ENCODE results near the gene HOXA2. TPM values are rescaled to one million over a fixed set of nuclear protein-coding genes. Genes with fewer than 3 reads are reported as not detected.

Gene HOXA2
- total and polyA plus RNA-seq, 12 donors, result 0.41 to 5.7 (median 1.2) TPM; not detected in 1

DNA sequence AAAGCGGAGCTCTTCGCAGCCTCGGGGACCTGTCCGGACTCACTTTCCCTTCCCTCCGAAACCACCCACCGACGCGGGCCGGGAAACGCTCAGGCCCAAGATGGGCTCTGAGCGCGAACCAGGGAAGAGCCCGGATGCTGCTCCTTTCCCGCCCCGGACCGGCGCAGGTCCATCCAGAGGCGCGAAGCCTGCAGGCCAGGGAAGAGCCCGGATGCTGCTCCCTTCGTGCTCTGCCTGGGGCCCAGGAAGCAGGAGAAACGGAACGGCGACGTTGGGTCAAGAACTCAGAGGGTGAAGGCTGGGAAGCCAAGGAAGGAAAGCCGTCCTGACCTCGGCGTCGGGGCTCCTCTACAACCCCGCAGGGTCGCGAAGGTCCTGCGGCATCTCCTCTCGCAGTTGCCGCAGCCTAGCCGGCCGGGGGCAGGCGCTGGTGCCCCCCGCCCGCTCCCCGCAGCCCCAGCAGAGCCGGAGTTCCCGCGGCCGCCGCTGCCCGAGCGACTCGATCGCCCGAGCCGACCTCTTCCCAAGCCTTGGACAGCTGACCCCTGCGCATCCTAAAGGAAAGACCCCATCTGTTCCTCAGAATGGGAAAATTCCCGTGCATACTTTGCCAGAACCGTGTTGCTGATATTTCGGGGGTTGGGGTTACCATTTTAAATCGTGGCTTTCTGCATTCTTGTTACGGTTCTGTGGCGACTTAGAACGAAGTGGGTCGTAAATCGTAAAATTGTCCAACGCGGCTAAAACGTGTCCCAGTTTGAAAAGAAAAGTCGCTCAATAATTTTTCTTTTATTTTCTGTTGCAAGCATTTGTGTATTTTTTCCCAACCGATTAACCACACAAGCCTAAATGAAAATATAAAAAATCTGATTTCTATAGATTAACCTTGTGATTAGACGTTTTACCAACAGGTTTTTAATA, 14.2 kb downstream of the HOXA2 start:
- H3K36me3 ChIP-seq (replicated peaks in 1 of 2), result no peaks in the 10 kb centered on the region
- H3K9me3 ChIP-seq (replicated peaks in 1 of 3), result no peaks in the 10 kb centered on the region
- intact Hi-C loops (cut with DNase I), result no loop called here
- no peak for DNase-seq
- H3K27ac ChIP-seq, result no peak overlapping the region
- no peaks in the 10 kb centered on the region for H3K4me1 ChIP-seq (replicated peaks in 1 of 2)
- H3K27me3 ChIP-seq, result peaks cover 15% of the 10 kb centered on the region
- no peak for TF ChIP-seq POLR2A (IDR thresholded peaks at IDR 0.05)
- TF ChIP-seq, protein P1, sequence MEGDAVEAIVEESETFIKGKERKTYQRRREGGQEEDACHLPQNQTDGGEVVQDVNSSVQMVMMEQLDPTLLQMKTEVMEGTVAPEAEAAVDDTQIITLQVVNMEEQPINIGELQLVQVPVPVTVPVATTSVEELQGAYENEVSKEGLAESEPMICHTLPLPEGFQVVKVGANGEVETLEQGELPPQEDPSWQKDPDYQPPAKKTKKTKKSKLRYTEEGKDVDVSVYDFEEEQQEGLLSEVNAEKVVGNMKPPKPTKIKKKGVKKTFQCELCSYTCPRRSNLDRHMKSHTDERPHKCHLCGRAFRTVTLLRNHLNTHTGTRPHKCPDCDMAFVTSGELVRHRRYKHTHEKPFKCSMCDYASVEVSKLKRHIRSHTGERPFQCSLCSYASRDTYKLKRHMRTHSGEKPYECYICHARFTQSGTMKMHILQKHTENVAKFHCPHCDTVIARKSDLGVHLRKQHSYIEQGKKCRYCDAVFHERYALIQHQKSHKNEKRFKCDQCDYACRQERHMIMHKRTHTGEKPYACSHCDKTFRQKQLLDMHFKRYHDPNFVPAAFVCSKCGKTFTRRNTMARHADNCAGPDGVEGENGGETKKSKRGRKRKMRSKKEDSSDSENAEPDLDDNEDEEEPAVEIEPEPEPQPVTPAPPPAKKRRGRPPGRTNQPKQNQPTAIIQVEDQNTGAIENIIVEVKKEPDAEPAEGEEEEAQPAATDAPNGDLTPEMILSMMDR (IDR thresholded peaks at IDR 0.05), result no peak
- H3K4me3 ChIP-seq, result peak overlapping the region in 1 of 4 donors; percentile 14
- WGBS, 4 donors, result 33 to 50% (median 43%) methylated on average over 27 to 68 of the region's 68 CpGs

DNA sequence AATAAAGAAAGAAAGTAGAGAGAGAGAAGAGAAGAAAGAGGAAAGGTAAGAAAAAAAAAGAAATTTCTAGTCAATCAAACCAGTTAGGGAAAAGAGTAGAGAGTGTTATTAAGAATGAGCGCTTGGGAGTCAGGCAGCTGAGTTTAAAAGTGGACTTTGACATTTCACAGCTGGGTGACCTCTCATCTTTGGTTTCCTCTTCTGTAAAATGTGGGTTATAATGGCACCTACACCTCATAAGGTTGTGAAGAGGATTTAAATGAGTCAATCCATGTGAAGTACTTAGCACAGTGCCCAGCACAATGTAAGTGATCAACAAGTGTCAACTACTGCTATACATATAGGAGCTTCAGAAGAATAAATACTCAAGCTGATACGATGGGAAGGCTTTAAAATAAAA, 18.8 kb downstream of the HOXA2 start:
- intact Hi-C loops (cut with DNase I), result loop anchor here in 1 of 2 donors (5.0 kb wide), 1 partner anchor 96 kb away; no protein-coding TSS in a partner anchor

DNA sequence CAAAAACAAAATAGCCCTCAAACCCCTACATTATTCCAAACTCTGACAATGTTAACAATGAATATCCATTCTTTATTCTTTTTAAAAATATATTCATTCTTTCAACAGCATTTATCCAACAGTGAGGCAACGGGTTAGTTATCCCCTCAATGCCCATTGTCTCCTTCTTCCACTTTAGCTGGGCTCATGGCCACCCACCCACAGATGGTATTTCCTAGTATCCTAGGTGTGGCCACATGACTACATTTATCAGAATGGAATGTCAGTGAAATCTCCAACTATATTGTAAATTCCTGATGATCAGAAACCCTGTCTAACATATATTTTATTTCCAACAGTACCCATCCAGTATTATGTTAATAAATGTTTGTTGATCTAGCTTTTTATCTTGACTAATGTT, 20.3 kb downstream of the HOXA2 start:
- TF ChIP-seq POLR2A (IDR thresholded peaks at IDR 0.05), result no peak
- TF ChIP-seq, protein P1 (IDR thresholded peaks at IDR 0.05), result no peak
- WGBS, 4 donors, result 82 to 94% (median 90%) methylated on average over 1 of the region's 1 CpG

More for the DNA sequence above, 18.8 kb downstream of the HOXA2 start:
- WGBS, 4 donors, result 84 to 95% (median 93%) methylated on average over 2 of the region's 2 CpGs
- H3K9me3 ChIP-seq (replicated peaks in 1 of 3), result no peaks in the 10 kb centered on the region
- no peak overlapping the region for H3K4me3 ChIP-seq
- H3K27ac ChIP-seq, result no peak overlapping the region
- DNase-seq, result no peak
- H3K4me1 ChIP-seq (replicated peaks in 1 of 2), result no peaks in the 10 kb centered on the region
- TF ChIP-seq, protein P1 (IDR thresholded peaks at IDR 0.05), result no peak
- TF ChIP-seq POLR2A (IDR thresholded peaks at IDR 0.05), result no peak
- no peaks in the 10 kb centered on the region for H3K36me3 ChIP-seq (replicated peaks in 1 of 2)
- peaks cover 15% of the 10 kb centered on the region for H3K27me3 ChIP-seq

DNA sequence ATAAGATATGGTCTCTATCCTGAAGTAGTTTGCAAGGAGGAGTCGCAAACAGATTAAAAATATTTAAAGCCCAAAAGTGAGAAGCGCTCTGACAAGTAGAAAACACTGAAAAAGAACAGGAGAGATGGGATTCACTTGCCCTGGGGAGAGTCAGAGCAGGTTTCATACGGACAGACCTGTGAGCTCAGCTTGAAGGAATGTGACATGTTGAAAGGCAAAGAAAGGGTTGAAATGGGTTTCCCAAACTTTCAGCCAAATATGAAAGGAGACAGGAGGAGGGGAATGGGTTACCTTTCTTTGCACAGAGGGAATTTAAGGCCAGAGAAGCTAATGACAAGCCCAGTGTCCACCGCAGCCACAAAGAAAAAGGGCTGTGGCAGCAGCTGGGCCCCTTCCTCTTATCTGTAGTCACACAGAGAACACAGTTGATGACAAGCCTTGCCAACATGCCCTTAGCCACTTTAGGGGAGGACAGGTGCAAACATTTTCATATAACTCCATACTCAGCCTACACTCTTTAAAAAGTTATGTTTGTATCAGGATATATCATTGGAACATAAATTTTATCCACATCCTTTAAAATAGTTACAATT, 21.5 kb downstream of the HOXA2 start:
- no peak for DNase-seq
- Histone ChIP-seq H3K27me3 (no peaks in the 10 kb centered on the region), H3K27ac (no peak overlapping the region), H3K4me3 (no peak overlapping the region), H3K4me1 (replicated peaks in 1 of 2) (no peaks in the 10 kb centered on the region), H3K36me3 (replicated peaks in 1 of 2) (no peaks in the 10 kb centered on the region), H3K9me3 (replicated peaks in 1 of 3) (no peaks in the 10 kb centered on the region)
- intact Hi-C loops (cut with DNase I), result loop anchor here in 1 of 2 donors (5.0 kb wide), 1 partner anchor 94 kb away; no protein-coding TSS in a partner anchor
- WGBS, 4 donors, result 75 to 90% (median 87%) methylated on average over 4 of the region's 4 CpGs
- TF ChIP-seq, protein P1 (IDR thresholded peaks at IDR 0.05), result no peak
- TF ChIP-seq POLR2A (IDR thresholded peaks at IDR 0.05), result no peak

More for the DNA sequence above, 20.3 kb downstream of the HOXA2 start:
- Histone ChIP-seq H3K27ac (no peak overlapping the region), H3K4me3 (no peak overlapping the region), H3K36me3 (replicated peaks in 1 of 2) (no peaks in the 10 kb centered on the region), H3K9me3 (replicated peaks in 1 of 3) (no peaks in the 10 kb centered on the region), H3K27me3 (peaks cover 1% of the 10 kb centered on the region), H3K4me1 (replicated peaks in 1 of 2) (no peaks in the 10 kb centered on the region)
- DNase-seq, result no peak
- intact Hi-C loops (cut with DNase I), result loop anchor here in 1 of 2 donors (5.0 kb wide), 1 partner anchor 95 kb away; no protein-coding TSS in a partner anchor

Measured in adrenal gland (tissue), 12 donors.